CD4-positive, alpha-beta T cell treated with Interleukin-17A for 1 hour (primary cell): ENCODE data around the gene LRRC45.

Experiments used
- DNase-seq: peaks from one replicate; pipeline ENCODE4 v3.0.0-alpha.2; 2020

The LRRC45 gene

GRCh38 chr17:82020572-82021106 is 2.5 kb upstream of the LRRC45 start:
- DNase-seq = no peak

GRCh38 chr17:82021107-82021899 is 1.8 kb upstream of the LRRC45 start:
- DNase-seq = peak; percentile 65

- no peak for DNase-seq
These were observed 1.2 kb upstream of the LRRC45 start for GRCh38 chr17:82021900-82022309.

- no peak for DNase-seq
These were observed 660 bp upstream of the LRRC45 start, which contains the start of gene CENPX for GRCh38 chr17:82022310-82022980. TSS of gene CENPX (minus strand) at chr17:82022878. CDS start at chr17:82022861, 17 bp downstream.

GRCh38 chr17:82023447-82024241 is 539 bp downstream of the LRRC45 start:
- no peak for DNase-seq

GRCh38 chr17:82024859-82025258 is 1.8 kb downstream of the LRRC45 start:
- no peak for DNase-seq

GRCh38 chr17:82025401-82026107 is 2.4 kb downstream of the LRRC45 start:
- no peak for DNase-seq

- no peak for DNase-seq
These were observed 5.1 kb downstream of the LRRC45 start for GRCh38 chr17:82028246-82028645.

GRCh38 chr17:82028966-82029365 is 5.9 kb downstream of the LRRC45 start:
- no peak for DNase-seq

GRCh38 chr17:82029391-82029790 is 6.3 kb downstream of the LRRC45 start:
- no peak for DNase-seq

- DNase-seq = no peak
These were observed 6.9 kb downstream of the LRRC45 start for GRCh38 chr17:82029990-82030469.

- DNase-seq = peak; percentile 85
These were observed 7.6 kb downstream of the LRRC45 start for GRCh38 chr17:82030470-82031302.

GRCh38 chr17:82031303-82031884 is 8.3 kb downstream of the LRRC45 start, which contains the start of gene RAC3:
TSS of gene RAC3 (plus strand) at chr17:82031678. CDS start at chr17:82031762, 84 bp downstream.
- no peak for DNase-seq

GRCh38 chr17:82031885-82032627 is 9.0 kb downstream of the LRRC45 start:
- DNase-seq = peak; percentile 43

GRCh38 chr17:82033359-82034085 is 10.4 kb downstream of the LRRC45 start:
- DNase-seq = no peak

- no peak for DNase-seq
These were observed 11.4 kb downstream of the LRRC45 start for GRCh38 chr17:82034371-82035011.

GRCh38 chr17:82035488-82035887 is 12.4 kb downstream of the LRRC45 start:
- DNase-seq = no peak

- no peak for DNase-seq
These were observed 13.0 kb downstream of the LRRC45 start for GRCh38 chr17:82035956-82036633.
